ENCODE data around the gene MORN4. TPM values are rescaled to one million over a fixed set of nuclear protein-coding genes. Genes with fewer than 3 reads are reported as not detected.

Gene MORN4
- total RNA-seq, 1 donor from 2014 or later: 11.3 TPM

DNA sequence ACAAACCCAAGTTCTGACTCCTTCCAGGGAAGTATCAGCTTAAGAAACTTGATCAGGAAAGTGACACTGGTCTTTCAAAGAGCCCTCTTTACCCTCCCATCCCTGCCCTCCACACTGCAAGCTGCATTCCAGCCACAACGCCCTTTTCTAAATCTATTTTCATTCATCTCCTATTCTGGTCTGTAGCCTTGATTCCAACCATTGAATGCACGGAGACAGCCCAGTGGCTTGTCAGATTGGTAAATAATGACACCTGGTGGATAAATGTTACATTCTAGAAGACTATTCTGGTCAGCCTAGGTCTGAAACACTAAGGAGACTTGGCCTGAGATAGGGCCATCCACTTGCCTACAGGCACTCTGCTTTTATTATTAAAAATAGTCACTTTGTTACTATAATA, 20.9 kb downstream of the MORN4 start:
- Mint-ChIP-seq H3K27me3 (ENCODE audit: low read depth) (no peaks in the 10 kb centered on the region), H3K4me1 (ENCODE audit: low read depth) (peaks cover 26% of the 10 kb centered on the region), H3K4me3 (ENCODE audit: unreplicated experiment) (no peak overlapping the region), H3K9me3 (ENCODE audit: low read depth) (no peaks in the 10 kb centered on the region), H3K27ac (ENCODE audit: unreplicated experiment) (peak overlapping the region; percentile 45), H3K36me3 (ENCODE audit: low read depth) (peaks cover 6% of the 10 kb centered on the region)
- DNase-seq (ENCODE audit: low spot score): no peak
- TF ChIP-seq, protein P1, sequence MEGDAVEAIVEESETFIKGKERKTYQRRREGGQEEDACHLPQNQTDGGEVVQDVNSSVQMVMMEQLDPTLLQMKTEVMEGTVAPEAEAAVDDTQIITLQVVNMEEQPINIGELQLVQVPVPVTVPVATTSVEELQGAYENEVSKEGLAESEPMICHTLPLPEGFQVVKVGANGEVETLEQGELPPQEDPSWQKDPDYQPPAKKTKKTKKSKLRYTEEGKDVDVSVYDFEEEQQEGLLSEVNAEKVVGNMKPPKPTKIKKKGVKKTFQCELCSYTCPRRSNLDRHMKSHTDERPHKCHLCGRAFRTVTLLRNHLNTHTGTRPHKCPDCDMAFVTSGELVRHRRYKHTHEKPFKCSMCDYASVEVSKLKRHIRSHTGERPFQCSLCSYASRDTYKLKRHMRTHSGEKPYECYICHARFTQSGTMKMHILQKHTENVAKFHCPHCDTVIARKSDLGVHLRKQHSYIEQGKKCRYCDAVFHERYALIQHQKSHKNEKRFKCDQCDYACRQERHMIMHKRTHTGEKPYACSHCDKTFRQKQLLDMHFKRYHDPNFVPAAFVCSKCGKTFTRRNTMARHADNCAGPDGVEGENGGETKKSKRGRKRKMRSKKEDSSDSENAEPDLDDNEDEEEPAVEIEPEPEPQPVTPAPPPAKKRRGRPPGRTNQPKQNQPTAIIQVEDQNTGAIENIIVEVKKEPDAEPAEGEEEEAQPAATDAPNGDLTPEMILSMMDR (IDR thresholded peaks at IDR 0.05): peak; percentile 85

DNA sequence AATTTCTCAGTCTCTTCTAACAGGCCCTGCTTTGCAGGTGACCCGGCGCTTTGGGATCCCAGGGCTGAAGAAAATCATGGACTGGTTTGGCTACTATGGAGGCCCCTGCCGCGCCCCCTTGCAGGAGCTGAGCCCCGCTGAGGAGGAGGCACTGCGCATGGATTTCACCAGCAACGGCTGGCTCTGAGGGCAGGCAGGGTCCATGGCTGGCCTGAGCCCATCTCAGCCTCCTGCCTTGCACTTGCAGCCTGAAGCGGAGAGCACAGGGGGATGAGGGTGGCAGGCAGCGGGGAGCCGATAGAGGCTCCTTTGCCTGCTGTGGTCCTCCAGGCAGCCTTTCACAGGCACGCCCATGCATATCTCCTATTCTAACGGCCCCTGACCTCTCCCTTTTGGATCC, 21.8 kb downstream of the MORN4 start:
- Mint-ChIP-seq H3K27me3 (ENCODE audit: low read depth) (no peaks in the 10 kb centered on the region), H3K4me3 (ENCODE audit: unreplicated experiment) (no peak overlapping the region), H3K4me1 (ENCODE audit: low read depth) (peaks cover 26% of the 10 kb centered on the region), H3K27ac (ENCODE audit: unreplicated experiment) (no peak overlapping the region), H3K36me3 (ENCODE audit: low read depth) (peaks cover 2% of the 10 kb centered on the region), H3K9me3 (ENCODE audit: low read depth) (no peaks in the 10 kb centered on the region)
- DNase-seq (ENCODE audit: low spot score): no peak
- TF ChIP-seq, protein P1 (IDR thresholded peaks at IDR 0.05): no peak

DNA sequence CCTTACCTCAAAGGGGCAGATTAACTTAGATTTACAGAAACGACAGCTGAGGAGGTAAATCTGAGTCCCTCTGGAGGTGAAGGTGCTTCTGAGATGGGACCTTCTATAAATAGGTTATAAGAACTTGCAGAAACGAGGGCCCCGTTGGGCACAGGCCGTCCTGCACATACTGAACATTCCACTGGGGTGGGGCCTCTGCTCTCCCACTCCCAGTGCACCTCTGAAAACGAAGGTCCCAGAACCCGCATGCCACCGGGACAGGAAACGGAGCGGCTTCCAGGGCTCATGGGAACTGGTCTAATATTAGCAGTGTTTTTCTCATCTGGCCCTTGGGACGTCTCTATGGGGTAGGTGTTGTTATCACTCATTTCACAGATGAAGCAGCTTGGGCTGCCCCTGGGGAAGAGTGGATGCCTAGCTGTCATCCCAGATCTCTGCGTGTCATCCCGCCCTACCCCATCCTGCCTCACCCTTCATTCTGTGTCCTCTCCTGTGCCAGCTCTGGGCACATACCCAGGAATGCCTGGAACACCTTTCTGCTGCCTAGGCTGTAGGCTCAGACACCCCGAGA, 24.2 kb downstream of the MORN4 start:
- peak; percentile 47 for DNase-seq (ENCODE audit: low spot score)
- no peaks in the 10 kb centered on the region for H3K36me3 Mint-ChIP-seq (ENCODE audit: low read depth)
- H3K27me3 Mint-ChIP-seq (ENCODE audit: low read depth): no peaks in the 10 kb centered on the region
- TF ChIP-seq, protein P1 (IDR thresholded peaks at IDR 0.05): no peak
- no peaks in the 10 kb centered on the region for H3K9me3 Mint-ChIP-seq (ENCODE audit: low read depth)
- peak overlapping the region; percentile 74 for H3K27ac Mint-ChIP-seq (ENCODE audit: unreplicated experiment)
- H3K4me3 Mint-ChIP-seq (ENCODE audit: unreplicated experiment): peak overlapping the region; percentile 5
- H3K4me1 Mint-ChIP-seq (ENCODE audit: low read depth): peaks cover 26% of the 10 kb centered on the region

DNA sequence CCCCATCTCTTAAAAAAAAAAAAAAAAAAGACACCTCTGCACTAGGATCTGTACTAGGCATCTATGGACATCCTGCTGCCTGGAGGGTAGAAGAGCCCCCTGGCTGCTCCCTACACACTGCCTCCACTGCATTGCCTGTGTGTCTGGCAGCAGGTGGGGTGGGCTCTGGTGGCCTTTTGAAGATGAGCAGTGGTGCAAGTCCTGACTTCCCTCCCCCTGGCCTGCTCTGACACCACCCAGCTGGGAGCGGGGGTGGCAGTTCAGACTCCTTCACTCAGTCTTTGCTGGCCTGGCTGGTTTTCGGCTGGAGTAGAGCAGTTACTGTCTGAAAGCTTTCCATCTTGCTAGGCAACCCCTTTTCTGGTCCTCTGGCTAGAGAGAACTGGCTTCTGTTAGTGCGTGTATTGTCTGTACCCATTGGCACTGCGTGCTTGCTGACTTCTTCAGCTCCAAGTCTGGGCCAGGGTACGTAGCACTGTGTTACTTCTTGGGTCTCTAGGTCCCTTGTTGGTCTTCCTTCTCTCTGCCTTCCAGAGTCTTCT, 26.1 kb downstream of the MORN4 start:
- H3K36me3 Mint-ChIP-seq (ENCODE audit: low read depth): no peaks in the 10 kb centered on the region
- H3K9me3 Mint-ChIP-seq (ENCODE audit: low read depth): no peaks in the 10 kb centered on the region
- H3K27ac Mint-ChIP-seq (ENCODE audit: unreplicated experiment): no peak overlapping the region
- H3K4me3 Mint-ChIP-seq (ENCODE audit: unreplicated experiment): no peak overlapping the region
- H3K27me3 Mint-ChIP-seq (ENCODE audit: low read depth): no peaks in the 10 kb centered on the region
- DNase-seq (ENCODE audit: low spot score): peak; percentile 61
- peaks cover 22% of the 10 kb centered on the region for H3K4me1 Mint-ChIP-seq (ENCODE audit: low read depth)
- TF ChIP-seq, protein P1 (IDR thresholded peaks at IDR 0.05): no peak

DNA sequence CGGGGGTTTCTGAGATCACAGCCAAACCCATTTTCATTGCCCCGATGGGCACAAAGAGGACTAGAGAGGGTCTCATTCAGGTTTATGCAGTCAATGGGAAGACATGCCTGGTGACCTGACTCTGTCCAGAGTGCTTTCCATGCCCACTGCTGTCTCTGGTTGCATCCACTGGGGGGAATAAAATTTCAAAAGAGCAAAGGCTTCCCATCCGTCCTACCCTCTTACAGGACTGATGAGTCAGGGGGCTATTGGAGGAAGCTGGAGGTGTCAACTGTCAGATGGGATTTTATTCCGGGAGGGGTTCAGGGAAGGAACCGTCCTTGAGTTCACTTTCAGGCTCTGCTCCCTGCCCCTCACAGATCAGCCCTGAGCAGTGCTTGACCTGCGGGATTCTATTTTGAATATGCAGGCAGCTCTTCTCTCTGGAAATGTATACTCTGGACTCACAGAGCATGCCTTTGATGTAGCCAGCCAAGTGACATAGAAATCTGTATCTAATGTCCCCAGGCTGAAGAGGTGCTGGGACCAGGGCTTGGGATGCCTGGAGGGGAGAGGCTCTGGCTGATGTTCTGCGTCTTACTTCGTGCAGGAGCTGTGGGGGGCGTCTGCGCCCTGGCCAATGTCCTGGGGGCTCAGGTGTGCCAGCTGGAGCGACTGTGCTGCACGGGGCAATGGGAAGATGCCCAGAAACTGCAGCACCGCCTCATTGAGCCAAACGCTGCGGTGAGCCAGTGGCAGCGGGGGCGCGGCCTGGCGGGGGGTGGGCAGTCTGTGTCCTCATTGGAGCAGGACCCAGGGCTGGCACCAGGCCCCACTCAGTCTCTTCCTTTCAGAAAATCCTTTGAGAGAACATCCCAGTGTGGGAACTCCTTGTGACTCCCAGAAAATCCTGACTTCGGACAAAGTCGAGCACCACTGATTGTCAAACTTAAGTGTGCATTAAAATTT, 31.8 kb downstream of the MORN4 start:
- Mint-ChIP-seq H3K4me3 (ENCODE audit: unreplicated experiment) (no peak overlapping the region), H3K36me3 (ENCODE audit: low read depth) (no peaks in the 10 kb centered on the region), H3K4me1 (ENCODE audit: low read depth) (peaks cover 17% of the 10 kb centered on the region), H3K27ac (ENCODE audit: unreplicated experiment) (no peak overlapping the region), H3K9me3 (ENCODE audit: low read depth) (no peaks in the 10 kb centered on the region), H3K27me3 (ENCODE audit: low read depth) (no peaks in the 10 kb centered on the region)
- no peak for DNase-seq (ENCODE audit: low spot score)
- TF ChIP-seq, protein P1 (IDR thresholded peaks at IDR 0.05): no peak
